Neural cell (in vitro differentiated cells): ENCODE results near the gene ZBTB8A. TPM values are rescaled to one million over a fixed set of nuclear protein-coding genes. Genes with fewer than 3 reads are reported as not detected.

Source experiments
- H2AFZ ChIP-seq: fragments of 200-600, 300-800 bp; sonication (generic), shearing (Covaris generic); 2 replicates; pipeline ENCODE4 v1.6.0; 2014; ENCODE audit warnings: low read depth, mild to moderate bottlenecking, antibody characterized with exemption, low read length, moderate library complexity
- H3F3A ChIP-seq: fragments of 200-600 bp; shearing (Covaris generic); 2 replicates; pipeline ENCODE4 v1.6.1; 2016; ENCODE audit warnings: mild to moderate bottlenecking, moderate library complexity, mixed read lengths, antibody characterized with exemption, low read length; ENCODE audit not compliant: insufficient read depth, poor library complexity, severe bottlenecking
- H3K27ac ChIP-seq: fragments of 200-600, 300-800 bp; sonication (generic), shearing (Covaris generic); 2 replicates; pipeline ENCODE4 v1.5.1; 2014; ENCODE audit warnings: mild to moderate bottlenecking, low read length, moderate library complexity
- H3K27me3 ChIP-seq: fragments of 300-800, 200-600 bp; sonication (generic), shearing (Covaris generic); 2 replicates; pipeline ENCODE4 v1.6.0; 2014; ENCODE audit warnings: mild to moderate bottlenecking, low read depth, low read length, moderate library complexity; ENCODE audit not compliant: insufficient read depth
- H3K36me3 ChIP-seq: fragments of 300-800, 200-600 bp; sonication (generic), shearing (Covaris generic); 2 replicates; pipeline ENCODE4 v1.5.1; 2014; ENCODE audit warnings: mild to moderate bottlenecking, antibody characterized with exemption, low read length, moderate library complexity; ENCODE audit not compliant: insufficient read depth
- H3K4me2 ChIP-seq: fragments of 300-800, 200-600 bp; sonication (generic), shearing (Covaris generic); 2 replicates; pipeline ENCODE4 v1.6.0; 2014; ENCODE audit warnings: mild to moderate bottlenecking, low read length
- H3K4me3 ChIP-seq: fragments of 300-800, 200-600 bp; sonication (generic), shearing (Covaris generic); 2 replicates; pipeline ENCODE4 v1.5.1; 2014; ENCODE audit warnings: mild to moderate bottlenecking, low read length, moderate library complexity
- H3K79me2 ChIP-seq: fragments of 200-600 bp; shearing (Covaris generic); replicated peaks from 2 replicates; pipeline ENCODE4 v1.6.0; 2014; ENCODE audit warnings: mild to moderate bottlenecking, low read length, moderate library complexity; ENCODE audit not compliant: insufficient read depth
- H3K9ac ChIP-seq: fragments of 300-800, 200-600 bp; sonication (generic), shearing (Covaris generic); 2 replicates; pipeline ENCODE4 v1.6.1; 2016; ENCODE audit warnings: mild to moderate bottlenecking, low read length, mixed read lengths
- H3K9me2 ChIP-seq: fragments of 200-600 bp; shearing (Covaris generic); 2 replicates; pipeline ENCODE4 v1.6.1; 2016; ENCODE audit warnings: mild to moderate bottlenecking, low read length, mixed read lengths; ENCODE audit not compliant: insufficient read depth
- H3K9me3 ChIP-seq: fragments of 200-600, 300-800 bp; sonication (generic), shearing (Covaris generic); 2 replicates; pipeline ENCODE4 v1.6.1; 2016; ENCODE audit warnings: mild to moderate bottlenecking, mixed run types, low read length, moderate library complexity, mixed read lengths
- H4K20me1 ChIP-seq: fragments of 200-600 bp; shearing (Covaris generic); 2 replicates; pipeline ENCODE4 v1.6.1; 2016; ENCODE audit warnings: mild to moderate bottlenecking, mixed run types; ENCODE audit not compliant: insufficient read depth
- EP300 ChIP-seq: fragments of 450-650 bp; conservative IDR thresholded peaks from 2 replicates; pipeline ENCODE4 v1.6.1; 2014; ENCODE audit warnings: antibody characterized with exemption, mild to moderate bottlenecking, moderate library complexity; ENCODE audit not compliant: poor library complexity, severe bottlenecking
- EZH2 ChIP-seq: fragments of 200-600, 300-800 bp; shearing (Covaris generic), sonication (generic); IDR thresholded peaks from 2 replicates; pipeline ENCODE4 v1.6.1; 2014; ENCODE audit warnings: antibody characterized with exemption, low read length, borderline replicate concordance, mild to moderate bottlenecking; ENCODE audit not compliant: insufficient read depth, poor library complexity, severe bottlenecking
- MXI1 ChIP-seq: fragments of 450-650 bp; conservative IDR thresholded peaks from 2 replicates; pipeline ENCODE4 v1.6.1; 2014; ENCODE audit warnings: antibody characterized with exemption, mild to moderate bottlenecking; ENCODE audit not compliant: poor library complexity, severe bottlenecking
- POLR2AphosphoS5 ChIP-seq: IDR thresholded peaks from 2 replicates; pipeline ENCODE4 v1.6.1; 2012
- RAD21 ChIP-seq: fragments of 450-650 bp; conservative IDR thresholded peaks from 2 replicates; pipeline ENCODE4 v1.6.1; 2014; ENCODE audit warnings: antibody characterized with exemption, mild to moderate bottlenecking, moderate library complexity
- SMC3 ChIP-seq: fragments of 450-650 bp; conservative IDR thresholded peaks from 2 replicates; pipeline ENCODE4 v1.6.1; 2014; ENCODE audit warnings: antibody characterized with exemption, mild to moderate bottlenecking, moderate library complexity; ENCODE audit not compliant: poor library complexity
- TAF1 ChIP-seq: IDR thresholded peaks from 2 replicates; pipeline ENCODE4 v1.6.1; 2012; ENCODE audit warnings: low read depth
- polyA plus RNA-seq: library from polyadenylated mRNA; depleted of rRNA; stranded (reverse); fragments of >200 nt; gene quantifications from 2 replicates; pipeline ENCODE4 v1.2.3, GENCODE V29; 2014
- TF ChIP-seq, protein P1 (sequence below): fragments of 450-650 bp; IDR thresholded peaks from 2 replicates; pipeline ENCODE4 v1.5.1; 2014; ENCODE audit warnings: antibody characterized with exemption, mild to moderate bottlenecking, moderate library complexity; ENCODE audit not compliant: poor library complexity, severe bottlenecking
- TF ChIP-seq, protein P2 (sequence below): IDR thresholded peaks from 2 replicates; pipeline ENCODE4 v1.6.1; 2012; ENCODE audit warnings: borderline replicate concordance

ZBTB8A gene
- polyA plus RNA-seq, 1 donor from 2014 or later: 10.1 TPM

DNA sequence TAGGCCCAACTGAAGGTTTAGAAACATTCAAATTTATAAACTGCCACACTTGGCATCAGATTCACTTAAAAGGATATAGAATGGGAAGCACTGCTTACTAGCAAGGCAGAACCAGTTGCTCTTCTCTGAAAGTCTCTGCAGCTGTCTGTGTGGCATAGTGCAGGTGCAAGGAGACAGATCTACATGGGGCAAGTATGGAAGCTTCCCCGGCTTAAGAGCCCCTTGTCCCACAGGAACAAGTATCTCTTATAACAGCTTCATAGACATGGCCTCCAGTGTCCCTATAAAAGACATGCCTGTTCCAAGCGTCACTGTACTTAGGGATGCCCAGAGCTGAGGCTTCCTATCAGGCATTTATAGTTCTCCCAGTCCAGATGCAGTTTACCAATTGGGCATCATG lies 47.8 kb upstream of the ZBTB8A start:
- TF ChIP-seq EP300 (no peak), EZH2 (no peak), SMC3 (no peak), RAD21 (no peak), MXI1 (no peak), TAF1 (no peak), POLR2AphosphoS5 (no peak)
- TF ChIP-seq, protein P1, sequence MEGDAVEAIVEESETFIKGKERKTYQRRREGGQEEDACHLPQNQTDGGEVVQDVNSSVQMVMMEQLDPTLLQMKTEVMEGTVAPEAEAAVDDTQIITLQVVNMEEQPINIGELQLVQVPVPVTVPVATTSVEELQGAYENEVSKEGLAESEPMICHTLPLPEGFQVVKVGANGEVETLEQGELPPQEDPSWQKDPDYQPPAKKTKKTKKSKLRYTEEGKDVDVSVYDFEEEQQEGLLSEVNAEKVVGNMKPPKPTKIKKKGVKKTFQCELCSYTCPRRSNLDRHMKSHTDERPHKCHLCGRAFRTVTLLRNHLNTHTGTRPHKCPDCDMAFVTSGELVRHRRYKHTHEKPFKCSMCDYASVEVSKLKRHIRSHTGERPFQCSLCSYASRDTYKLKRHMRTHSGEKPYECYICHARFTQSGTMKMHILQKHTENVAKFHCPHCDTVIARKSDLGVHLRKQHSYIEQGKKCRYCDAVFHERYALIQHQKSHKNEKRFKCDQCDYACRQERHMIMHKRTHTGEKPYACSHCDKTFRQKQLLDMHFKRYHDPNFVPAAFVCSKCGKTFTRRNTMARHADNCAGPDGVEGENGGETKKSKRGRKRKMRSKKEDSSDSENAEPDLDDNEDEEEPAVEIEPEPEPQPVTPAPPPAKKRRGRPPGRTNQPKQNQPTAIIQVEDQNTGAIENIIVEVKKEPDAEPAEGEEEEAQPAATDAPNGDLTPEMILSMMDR: no peak
- TF ChIP-seq, protein P2, sequence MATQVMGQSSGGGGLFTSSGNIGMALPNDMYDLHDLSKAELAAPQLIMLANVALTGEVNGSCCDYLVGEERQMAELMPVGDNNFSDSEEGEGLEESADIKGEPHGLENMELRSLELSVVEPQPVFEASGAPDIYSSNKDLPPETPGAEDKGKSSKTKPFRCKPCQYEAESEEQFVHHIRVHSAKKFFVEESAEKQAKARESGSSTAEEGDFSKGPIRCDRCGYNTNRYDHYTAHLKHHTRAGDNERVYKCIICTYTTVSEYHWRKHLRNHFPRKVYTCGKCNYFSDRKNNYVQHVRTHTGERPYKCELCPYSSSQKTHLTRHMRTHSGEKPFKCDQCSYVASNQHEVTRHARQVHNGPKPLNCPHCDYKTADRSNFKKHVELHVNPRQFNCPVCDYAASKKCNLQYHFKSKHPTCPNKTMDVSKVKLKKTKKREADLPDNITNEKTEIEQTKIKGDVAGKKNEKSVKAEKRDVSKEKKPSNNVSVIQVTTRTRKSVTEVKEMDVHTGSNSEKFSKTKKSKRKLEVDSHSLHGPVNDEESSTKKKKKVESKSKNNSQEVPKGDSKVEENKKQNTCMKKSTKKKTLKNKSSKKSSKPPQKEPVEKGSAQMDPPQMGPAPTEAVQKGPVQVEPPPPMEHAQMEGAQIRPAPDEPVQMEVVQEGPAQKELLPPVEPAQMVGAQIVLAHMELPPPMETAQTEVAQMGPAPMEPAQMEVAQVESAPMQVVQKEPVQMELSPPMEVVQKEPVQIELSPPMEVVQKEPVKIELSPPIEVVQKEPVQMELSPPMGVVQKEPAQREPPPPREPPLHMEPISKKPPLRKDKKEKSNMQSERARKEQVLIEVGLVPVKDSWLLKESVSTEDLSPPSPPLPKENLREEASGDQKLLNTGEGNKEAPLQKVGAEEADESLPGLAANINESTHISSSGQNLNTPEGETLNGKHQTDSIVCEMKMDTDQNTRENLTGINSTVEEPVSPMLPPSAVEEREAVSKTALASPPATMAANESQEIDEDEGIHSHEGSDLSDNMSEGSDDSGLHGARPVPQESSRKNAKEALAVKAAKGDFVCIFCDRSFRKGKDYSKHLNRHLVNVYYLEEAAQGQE: no peak
- Histone ChIP-seq H3F3A (no peaks in the 10 kb centered on the region), H3K36me3 (no peaks in the 10 kb centered on the region), H3K4me2 (no peak overlapping the region), H2AFZ (no peak overlapping the region), H3K27me3 (no peaks in the 10 kb centered on the region), H3K9ac (no peak overlapping the region), H3K4me3 (no peak overlapping the region), H3K27ac (no peak overlapping the region), H3K9me3 (no peaks in the 10 kb centered on the region), H3K79me2 (no peaks in the 10 kb centered on the region), H3K9me2 (no peaks in the 10 kb centered on the region), H4K20me1 (no peaks in the 10 kb centered on the region)

DNA sequence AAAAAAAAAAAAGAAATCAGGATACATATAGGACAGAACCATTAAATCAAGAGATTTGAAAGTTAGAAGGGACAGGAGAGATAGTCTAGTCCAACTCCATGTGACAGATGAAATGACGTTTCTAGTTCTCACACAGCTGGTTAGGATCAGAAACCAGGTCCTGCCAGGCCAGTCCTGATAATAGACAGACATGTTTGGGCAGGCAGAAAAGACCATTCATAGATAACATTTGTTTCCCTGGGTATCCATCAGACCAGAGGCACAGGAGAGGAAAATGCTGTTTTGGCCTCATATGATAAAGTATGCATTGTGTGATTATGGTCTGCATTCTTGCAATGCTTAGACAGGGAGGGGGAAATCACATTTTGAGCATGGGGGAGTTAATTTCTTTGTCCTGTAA lies 45.0 kb upstream of the ZBTB8A start:
- no peaks in the 10 kb centered on the region for H4K20me1 ChIP-seq
- H3F3A ChIP-seq: no peaks in the 10 kb centered on the region
- no peaks in the 10 kb centered on the region for H3K36me3 ChIP-seq
- TF ChIP-seq, protein P2: no peak
- TF ChIP-seq EP300 (no peak), SMC3 (no peak), POLR2AphosphoS5 (no peak), TAF1 (no peak), EZH2 (no peak), RAD21 (no peak), MXI1 (no peak)
- TF ChIP-seq, protein P1: no peak
- no peaks in the 10 kb centered on the region for H3K9me2 ChIP-seq
- H3K27ac ChIP-seq: no peak overlapping the region
- no peaks in the 10 kb centered on the region for H3K9me3 ChIP-seq
- H2AFZ ChIP-seq: no peak overlapping the region
- no peak overlapping the region for H3K9ac ChIP-seq
- no peak overlapping the region for H3K4me2 ChIP-seq
- H3K4me3 ChIP-seq: no peak overlapping the region
- no peaks in the 10 kb centered on the region for H3K27me3 ChIP-seq
- no peaks in the 10 kb centered on the region for H3K79me2 ChIP-seq
